C4-2B (cell line): ENCODE data around the gene TPRA1.

Experiments used
- H3K27ac ChIP-seq: fragments of 450-650 bp; 2 replicates; pipeline ENCODE4 v1.5.1; 2017
- CTCF ChIP-seq: fragments of 450-650 bp; conservative IDR thresholded peaks from 2 replicates; pipeline ENCODE4 v1.5.1; 2017; ENCODE audit warnings: mild to moderate bottlenecking
- ZFX ChIP-seq: fragments of 450-650 bp; IDR thresholded peaks from 2 replicates; pipeline ENCODE4 v1.6.1; 2017

TPRA1 gene

GRCh38 chr3:127607675-127608361, 17.3 kb upstream of the TPRA1 start:
- peak overlapping the region; percentile 71 for H3K27ac ChIP-seq
- no peak for TF ChIP-seq ZFX
- no peak for TF ChIP-seq CTCF

- TF ChIP-seq CTCF (no peak), ZFX (no peak)
- peak overlapping the region; percentile 71 for H3K27ac ChIP-seq
Observed at GRCh38 chr3:127606981-127607595, 16.6 kb upstream of the TPRA1 start.

GRCh38 chr3:127606086-127606805, 15.7 kb upstream of the TPRA1 start:
- H3K27ac ChIP-seq, result peak overlapping the region; percentile 71
- no peak for TF ChIP-seq ZFX
- TF ChIP-seq CTCF, result no peak

- H3K27ac ChIP-seq, result peak overlapping the region; percentile 71
Observed at GRCh38 chr3:127605547-127605946, 15.0 kb upstream of the TPRA1 start.

- TF ChIP-seq ZFX (no peak), CTCF (no peak)
Observed at GRCh38 chr3:127604546-127605165, 14.1 kb upstream of the TPRA1 start.

GRCh38 chr3:127604035-127604434, 13.5 kb upstream of the TPRA1 start:
- H3K27ac ChIP-seq, result no peak overlapping the region
- no peak for TF ChIP-seq CTCF
- TF ChIP-seq ZFX, result no peak

More at GRCh38 chr3:127604546-127605165, 14.1 kb upstream of the TPRA1 start:
- no peak overlapping the region; the same call in 1 of the 2 replicates for H3K27ac ChIP-seq

- H3K27ac ChIP-seq, result no peak overlapping the region
- TF ChIP-seq CTCF, result no peak
- no peak for TF ChIP-seq ZFX
Observed at GRCh38 chr3:127600749-127601456, 10.4 kb upstream of the TPRA1 start.
